Tibial nerve (tissue), 4 donors: ENCODE measurements around the gene NGEF. TPM values are rescaled to one million over a fixed set of nuclear protein-coding genes. Genes with fewer than 3 reads are reported as not detected.
A peak's percentile ranks its signal among the peaks of the same experiment; 100 is the strongest.

ENCODE experiments used
- DNase-seq, 2 donors: peaks; one replicate each; pipeline ENCODE4 v3.0.0-alpha.2; 2019; ENCODE audit warnings: low spot score in 2 of 2
- H3K27ac ChIP-seq, 4 donors: fragments of 200-600 bp; sonication (generic) in 3 of 4; one replicate each; pipeline ENCODE4 v1.5.1; 2017 to 2019; ENCODE audit warnings: mild to moderate bottlenecking in 1 of 4
- H3K27me3 ChIP-seq, 2 donors: fragments of 200-600 bp; sonication (generic) in 1 of 2; one replicate each; pipeline versions ENCODE4 v1.5.1 to v1.6.0; 2017 to 2019
- H3K36me3 ChIP-seq, 3 donors: fragments of 200-600 bp; sonication (generic); one replicate each; pipeline ENCODE4 v1.5.1; 2018 to 2019
- H3K4me1 ChIP-seq, 4 donors: fragments of 200-600 bp; sonication (generic) in 3 of 4; one replicate each; pipeline ENCODE4 v1.5.1; 2017 to 2019
- H3K4me3 ChIP-seq, 4 donors: fragments of 200-600 bp; sonication (generic) in 3 of 4; one replicate each; pipeline ENCODE4 v1.5.1; 2017 to 2019; ENCODE audit warnings: mild to moderate bottlenecking in 1 of 4, moderate library complexity in 1 of 4
- H3K9me3 ChIP-seq, 4 donors: fragments of 200-600 bp; sonication (generic) in 3 of 4; one replicate each; pipeline ENCODE4 v1.5.1; 2017 to 2019
- EP300 ChIP-seq, 2 donors: sonication (generic); formaldehyde crosslinking; IDR thresholded peaks; one replicate each; pipeline ENCODE4 v1.6.1; 2017; ENCODE audit warnings: antibody characterized with exemption in 2 of 2, mild to moderate bottlenecking in 1 of 2
- POLR2A ChIP-seq, 2 donors: fragments of 450-650 bp; IDR thresholded peaks; one replicate each; pipeline ENCODE4 v1.6.1; 2017; ENCODE audit warnings: antibody characterized with exemption in 2 of 2, mild to moderate bottlenecking in 2 of 2, moderate library complexity in 2 of 2
- WGBS, 2 donors: methylation state at CpG; one replicate each; pipeline ENCODE4 v1.1.5; 2018; 5-methylcytosine and 5-hydroxymethylcytosine counted together
- total RNA-seq, 4 donors: library from RNA; depleted of rRNA; stranded (reverse); fragments of >200 nt; gene quantifications; one replicate each; pipeline ENCODE4 v1.1.0, GENCODE V29; 2016
- TF ChIP-seq, protein P1 (sequence below), 5 experiments: fragments of 200-600 bp in 3 of 5; fragments of 450-650 bp in 2 of 5; sonication (generic) in 3 of 5; IDR thresholded peaks; one replicate each; pipeline ENCODE4 v1.5.1; 2016 to 2019; ENCODE audit warnings: antibody characterized with exemption in 5 of 5, mild to moderate bottlenecking in 3 of 5, moderate library complexity in 2 of 5

Gene NGEF
- total RNA-seq, 4 donors from 2014 or later, result 12.9 to 47.6 (median 22.7) TPM

DNA sequence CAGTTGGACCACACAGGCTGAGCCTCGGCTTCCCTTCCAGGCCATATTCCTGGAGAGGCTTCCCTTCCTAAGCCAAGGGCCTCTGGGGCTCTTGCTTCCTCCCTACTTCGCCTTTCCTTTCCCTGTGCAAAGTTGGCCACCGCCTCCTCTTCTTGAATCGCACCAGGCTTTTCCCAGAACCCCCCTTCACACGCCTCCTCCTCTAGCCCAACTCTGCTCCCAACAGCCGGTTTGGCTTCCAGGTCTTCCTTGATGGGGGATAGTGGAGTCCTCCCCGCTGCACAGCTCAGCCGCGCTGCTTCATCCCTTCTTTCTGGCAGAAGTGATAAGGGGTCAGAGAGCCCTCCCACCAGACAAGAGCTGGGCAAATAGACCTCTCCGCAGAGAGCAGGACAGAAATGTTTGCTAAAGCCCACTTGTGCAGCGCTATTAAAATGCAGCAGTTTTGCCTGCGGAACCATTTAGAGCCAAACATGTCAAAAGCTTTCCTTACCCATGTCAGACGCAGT is 86.6 kb downstream of the NGEF start:
- Histone ChIP-seq H3K27me3 (peaks cover 0 to 22% of the 10 kb centered on the region in 2 donors), H3K4me3 (peak overlapping the region in 3 of 4 donors; percentile 36 to 79 (median 49)), H3K27ac (peak overlapping the region in 1 of 4 donors; percentile 73)

DNA sequence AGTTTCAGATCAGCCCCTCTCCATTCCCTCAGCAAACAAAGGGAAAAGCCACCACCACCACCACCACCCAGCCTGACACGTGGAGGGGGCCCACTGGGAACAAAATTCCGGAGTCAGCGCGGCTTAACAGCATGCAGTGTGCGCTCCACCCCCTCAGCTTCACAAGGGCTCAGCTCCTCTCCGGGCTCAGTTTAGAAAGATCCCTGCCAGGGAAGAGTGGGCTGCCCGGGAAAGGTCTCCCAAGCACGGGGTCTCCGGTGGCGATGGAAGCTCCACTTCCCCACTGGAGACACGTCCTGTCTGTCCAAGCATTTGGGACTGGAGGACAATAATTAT is 87.3 kb downstream of the NGEF start:
- H3K27me3 ChIP-seq, result peaks cover 0 to 22% of the 10 kb centered on the region in 2 donors
- H3K4me3 ChIP-seq, result no peak overlapping the region
- H3K27ac ChIP-seq, result no peak overlapping the region
- H3K36me3 ChIP-seq, result peaks cover 0 to 11% (median 0%) of the 10 kb centered on the region in 3 donors
- DNase-seq, result no peak
- WGBS, 2 donors, result 50 to 68% methylated on average over 11 of the region's 11 CpGs
- peaks cover 0 to 29% (median 11%) of the 10 kb centered on the region in 4 donors for H3K4me1 ChIP-seq
- H3K9me3 ChIP-seq, result no peaks in the 10 kb centered on the region
- TF ChIP-seq, protein P1, sequence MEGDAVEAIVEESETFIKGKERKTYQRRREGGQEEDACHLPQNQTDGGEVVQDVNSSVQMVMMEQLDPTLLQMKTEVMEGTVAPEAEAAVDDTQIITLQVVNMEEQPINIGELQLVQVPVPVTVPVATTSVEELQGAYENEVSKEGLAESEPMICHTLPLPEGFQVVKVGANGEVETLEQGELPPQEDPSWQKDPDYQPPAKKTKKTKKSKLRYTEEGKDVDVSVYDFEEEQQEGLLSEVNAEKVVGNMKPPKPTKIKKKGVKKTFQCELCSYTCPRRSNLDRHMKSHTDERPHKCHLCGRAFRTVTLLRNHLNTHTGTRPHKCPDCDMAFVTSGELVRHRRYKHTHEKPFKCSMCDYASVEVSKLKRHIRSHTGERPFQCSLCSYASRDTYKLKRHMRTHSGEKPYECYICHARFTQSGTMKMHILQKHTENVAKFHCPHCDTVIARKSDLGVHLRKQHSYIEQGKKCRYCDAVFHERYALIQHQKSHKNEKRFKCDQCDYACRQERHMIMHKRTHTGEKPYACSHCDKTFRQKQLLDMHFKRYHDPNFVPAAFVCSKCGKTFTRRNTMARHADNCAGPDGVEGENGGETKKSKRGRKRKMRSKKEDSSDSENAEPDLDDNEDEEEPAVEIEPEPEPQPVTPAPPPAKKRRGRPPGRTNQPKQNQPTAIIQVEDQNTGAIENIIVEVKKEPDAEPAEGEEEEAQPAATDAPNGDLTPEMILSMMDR (IDR thresholded peaks at IDR 0.05), result no peak
- TF ChIP-seq POLR2A (IDR thresholded peaks at IDR 0.05), result no peak
- TF ChIP-seq EP300 (IDR thresholded peaks at IDR 0.05), result no peak

More for the DNA sequence above, 86.6 kb downstream of the NGEF start:
- WGBS, 2 donors, result 16 to 23% methylated on average over 11 to 13 of the region's 13 CpGs
- Histone ChIP-seq H3K36me3 (peaks cover 0 to 11% (median 0%) of the 10 kb centered on the region in 3 donors), H3K9me3 (no peaks in the 10 kb centered on the region), H3K4me1 (peaks cover 0 to 29% (median 11%) of the 10 kb centered on the region in 4 donors)
- TF ChIP-seq POLR2A (IDR thresholded peaks at IDR 0.05), result no peak
- TF ChIP-seq, protein P1 (IDR thresholded peaks at IDR 0.05), result no peak
- TF ChIP-seq EP300 (IDR thresholded peaks at IDR 0.05), result no peak
- DNase-seq, result no peak

DNA sequence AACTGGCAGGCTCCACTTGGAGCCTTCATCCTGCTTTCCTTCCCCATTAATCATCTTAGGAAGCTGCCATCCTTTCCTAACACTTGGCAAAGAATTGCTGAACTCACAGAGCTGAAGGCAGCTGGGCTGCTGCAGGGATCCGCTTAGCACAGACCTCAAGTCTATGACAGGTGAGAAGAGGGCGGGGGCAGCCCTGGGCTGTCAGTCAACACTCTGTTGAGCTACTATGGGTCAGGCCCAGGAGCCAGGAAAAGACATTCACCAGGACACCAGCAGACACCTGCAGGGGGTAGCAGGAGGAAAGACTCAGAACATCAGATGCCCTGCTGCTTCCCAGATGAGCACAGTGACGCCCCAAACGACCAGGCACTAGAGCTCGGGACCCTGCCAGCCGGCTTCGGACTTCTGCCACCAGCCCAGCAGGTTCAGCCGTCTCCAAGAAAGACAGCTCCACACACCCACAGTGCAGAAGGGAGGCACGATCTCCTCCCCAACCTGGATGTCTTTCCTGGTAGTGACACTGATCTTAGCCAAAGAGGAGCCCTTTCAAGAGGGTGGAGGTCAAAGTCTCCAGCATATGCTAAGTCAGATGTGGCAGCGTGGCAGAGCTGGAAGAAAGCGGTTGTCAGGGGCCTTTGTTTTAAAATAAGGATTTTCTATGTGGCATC is 87.8 kb downstream of the NGEF start:
- H3K36me3 ChIP-seq, result peaks cover 0 to 15% (median 0%) of the 10 kb centered on the region in 3 donors
- TF ChIP-seq POLR2A (IDR thresholded peaks at IDR 0.05) (no peak), EP300 (IDR thresholded peaks at IDR 0.05) (no peak)
- TF ChIP-seq, protein P1 (IDR thresholded peaks at IDR 0.05), result no peak
- no peaks in the 10 kb centered on the region for H3K9me3 ChIP-seq
- H3K27ac ChIP-seq, result no peak overlapping the region
- no peak for DNase-seq
- 66 to 74% methylated on average over 11 of the region's 11 CpGs for WGBS, 2 donors
- H3K4me3 ChIP-seq, result no peak overlapping the region
- H3K27me3 ChIP-seq, result peaks cover 0 to 22% of the 10 kb centered on the region in 2 donors
- peaks cover 0 to 29% (median 11%) of the 10 kb centered on the region in 4 donors for H3K4me1 ChIP-seq

DNA sequence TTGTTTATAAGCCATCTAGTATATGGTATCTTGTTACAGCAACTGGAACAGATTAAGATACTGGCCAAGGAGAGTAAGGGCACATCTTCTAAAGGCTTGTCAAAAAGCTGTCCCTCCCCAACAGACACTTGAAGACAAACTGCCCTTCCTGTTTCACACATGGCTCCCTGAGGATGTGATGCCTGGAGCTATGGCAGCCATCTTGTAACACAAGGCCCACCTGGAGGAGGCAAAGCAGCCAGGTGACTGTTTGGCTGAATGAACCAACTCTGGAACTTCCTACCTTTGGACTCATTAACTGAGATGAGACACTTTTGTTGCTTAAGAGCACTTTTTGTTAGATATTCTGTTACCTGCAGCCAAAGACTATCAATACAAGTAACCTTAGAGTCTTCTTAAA is 88.6 kb downstream of the NGEF start:
- Histone ChIP-seq H3K9me3 (no peaks in the 10 kb centered on the region), H3K27me3 (peaks cover 0 to 22% of the 10 kb centered on the region in 2 donors), H3K27ac (no peak overlapping the region), H3K4me3 (no peak overlapping the region), H3K36me3 (peaks cover 0 to 24% (median 0%) of the 10 kb centered on the region in 3 donors), H3K4me1 (peaks cover 0 to 29% (median 11%) of the 10 kb centered on the region in 4 donors)
- TF ChIP-seq EP300 (IDR thresholded peaks at IDR 0.05) (no peak), POLR2A (IDR thresholded peaks at IDR 0.05) (no peak)
- TF ChIP-seq, protein P1 (IDR thresholded peaks at IDR 0.05), result no peak
- no peak for DNase-seq

DNA sequence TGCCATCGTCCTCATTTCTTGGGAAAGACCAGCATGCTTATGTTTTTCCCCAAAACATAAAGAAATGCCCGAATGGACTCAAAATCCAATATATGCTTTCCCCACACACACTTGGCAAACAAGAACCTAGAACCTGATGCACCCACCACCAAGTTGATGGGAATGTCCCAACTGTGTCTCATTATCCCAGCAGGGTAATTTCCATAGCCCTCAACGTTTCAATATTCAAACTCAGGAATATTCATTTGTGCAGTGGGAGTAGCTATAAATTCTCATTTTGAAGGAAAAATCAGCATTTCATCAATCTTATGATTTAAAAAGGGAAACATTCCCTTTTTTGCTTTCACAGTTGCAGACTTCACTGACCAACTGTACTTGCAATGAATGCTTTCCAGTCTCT is 92.3 kb downstream of the NGEF start:
- DNase-seq, result no peak
- H3K4me3 ChIP-seq, result no peak overlapping the region
- no peak for TF ChIP-seq EP300 (IDR thresholded peaks at IDR 0.05)
- TF ChIP-seq, protein P1 (IDR thresholded peaks at IDR 0.05), result no peak
- TF ChIP-seq POLR2A (IDR thresholded peaks at IDR 0.05), result no peak
- H3K27me3 ChIP-seq, result peaks cover 0 to 5% of the 10 kb centered on the region in 2 donors
- H3K9me3 ChIP-seq, result no peaks in the 10 kb centered on the region
- no peak overlapping the region for H3K27ac ChIP-seq
- peaks cover 0 to 28% (median 0%) of the 10 kb centered on the region in 3 donors for H3K36me3 ChIP-seq
- H3K4me1 ChIP-seq, result peaks cover 0 to 1% (median 0%) of the 10 kb centered on the region in 4 donors
- 76 to 82% methylated on average over 3 of the region's 3 CpGs for WGBS, 2 donors
